D721Med (cell line): ENCODE results near the gene RALB.

Experiments used
- DNase-seq: peaks from one replicate; pipeline ENCODE4 v3.0.0; 2011; ENCODE audit warnings: low spot score; ENCODE audit not compliant: insufficient read length
- FAIRE-seq: peaks from 2 replicates; lab custom pipeline; 2011; peaks lifted over from hg19 to GRCh38; lab: Jason Lieb, UNC
- CTCF ChIP-seq: IDR thresholded peaks from 2 replicates; pipeline ENCODE4 v1.5.1; 2012; ENCODE audit warnings: mild to moderate bottlenecking, control low read depth; ENCODE audit not compliant: insufficient read depth; ENCODE audit errors: missing control alignments

RALB gene

GRCh38 chr2:120299004-120299403 lies 46.4 kb downstream of the RALB start:
- DNase-seq (no peak), FAIRE-seq (no peak)
- no peak for TF ChIP-seq CTCF

GRCh38 chr2:120299561-120299960 lies 46.9 kb downstream of the RALB start:
- no peak for TF ChIP-seq CTCF
- DNase-seq, result no peak
- FAIRE-seq, result no peak

GRCh38 chr2:120300385-120300784 lies 47.7 kb downstream of the RALB start:
- DNase-seq (no peak), FAIRE-seq (no peak)
- TF ChIP-seq CTCF, result no peak

- TF ChIP-seq CTCF, result no peak
- no peak for DNase-seq
- FAIRE-seq, result no peak
Measured at GRCh38 chr2:120301284-120301683, 48.6 kb downstream of the RALB start.

- no peak for TF ChIP-seq CTCF
- FAIRE-seq, result no peak
- DNase-seq, result no peak
Measured at GRCh38 chr2:120302301-120302700, 49.6 kb downstream of the RALB start.

GRCh38 chr2:120303177-120303576 lies 50.5 kb downstream of the RALB start:
- DNase-seq (no peak), FAIRE-seq (no peak)
- no peak for TF ChIP-seq CTCF

- FAIRE-seq (no peak), DNase-seq (no peak)
- peak; percentile 30 for TF ChIP-seq CTCF
Measured at GRCh38 chr2:120305296-120305695, 52.6 kb downstream of the RALB start.
